Sigmoid colon (tissue), 7 donors: ENCODE measurements around the gene SEC14L5. TPM values are rescaled to one million over a fixed set of nuclear protein-coding genes. Genes with fewer than 3 reads are reported as not detected.

ENCODE experiments used
- DNase-seq: peaks from one replicate; pipeline ENCODE4 v3.0.0-alpha.2; 2019
- H3K27ac ChIP-seq, 4 donors: fragments of 200-600 bp; sonication (generic); one replicate each; pipeline ENCODE4 v1.5.1; 2016 to 2019; ENCODE audit warnings: mild to moderate bottlenecking in 1 of 4
- H3K27me3 ChIP-seq, 3 donors: fragments of 200-600 bp; sonication (generic); one replicate each; pipeline ENCODE4 v1.5.1; 2019; ENCODE audit warnings: mild to moderate bottlenecking in 1 of 3
- H3K36me3 ChIP-seq, 4 donors: fragments of 200-600 bp; sonication (generic); one replicate each; pipeline ENCODE4 v1.5.1; 2016 to 2019
- H3K4me1 ChIP-seq, 4 donors: fragments of 200-600 bp; sonication (generic); one replicate each; pipeline ENCODE4 v1.5.1; 2017 to 2019
- H3K4me3 ChIP-seq, 4 donors: fragments of 200-600 bp; sonication (generic); one replicate each; pipeline ENCODE4 v1.5.1; 2017 to 2019; ENCODE audit warnings: mild to moderate bottlenecking in 2 of 4, moderate library complexity in 1 of 4
- H3K9me3 ChIP-seq, 4 donors: fragments of 200-600 bp in 3 of 4; sonication (generic) in 3 of 4; one replicate each; pipeline versions ENCODE4 v1.5.1 to v1.6.1; 2013 to 2019
- EP300 ChIP-seq, 4 donors: sonication (generic); formaldehyde crosslinking; IDR thresholded peaks; one replicate each; pipeline ENCODE4 v1.6.1; 2017; ENCODE audit warnings: antibody characterized with exemption in 4 of 4
- POLR2A ChIP-seq, 2 donors: fragments of 450-650 bp; IDR thresholded peaks; one replicate each; pipeline ENCODE4 v1.6.1; 2016; ENCODE audit warnings: antibody characterized with exemption in 2 of 2, mild to moderate bottlenecking in 2 of 2, moderate library complexity in 2 of 2
- POLR2AphosphoS5 ChIP-seq, 4 donors: sonication (generic); formaldehyde crosslinking; IDR thresholded peaks; one replicate each; pipeline ENCODE4 v1.6.1; 2017; ENCODE audit warnings: antibody characterized with exemption in 4 of 4
- WGBS, 2 donors: extraction: QIAGEN DNeasy Blood & Tissue Kit; methylation state at CpG; one replicate each; pipeline ENCODE4 v1.1.7; 2013; 5-methylcytosine and 5-hydroxymethylcytosine counted together
- intact Hi-C: fragments of 100-400 bp; cut with DNase I; formaldehyde crosslinking; loops from one replicate; pipeline ENCODE4 v1.15.1; 2023
- polyA plus RNA-seq, 3 donors: library from polyadenylated mRNA; stranded (reverse); fragments of 200-250 nt; gene quantifications; one replicate each; pipeline ENCODE4 v1.2.3, GENCODE V29; 2013
- total RNA-seq, 4 donors: library from RNA; depleted of rRNA; stranded (reverse); fragments of >200 nt; gene quantifications; one replicate each; pipeline ENCODE4 v1.1.0, GENCODE V29; 2016
- TF ChIP-seq, protein P1 (sequence below), 4 experiments: fragments of 450-650 bp in 3 of 4; fragments of 200-600 bp in 1 of 4; IDR thresholded peaks; one replicate each; pipeline ENCODE4 v1.5.1; 2016 to 2019; ENCODE audit warnings: antibody characterized with exemption in 4 of 4, mild to moderate bottlenecking in 3 of 4, moderate library complexity in 2 of 4
- donor health status: healthy with polysubstance abuse.
- donor health status: Bipolar disorder and iron deficiency.
- donor health status: healthy.

SEC14L5 gene
- total and polyA plus RNA-seq, 7 donors, result under 0.01 to 2.5 (median 0.46) TPM

DNA sequence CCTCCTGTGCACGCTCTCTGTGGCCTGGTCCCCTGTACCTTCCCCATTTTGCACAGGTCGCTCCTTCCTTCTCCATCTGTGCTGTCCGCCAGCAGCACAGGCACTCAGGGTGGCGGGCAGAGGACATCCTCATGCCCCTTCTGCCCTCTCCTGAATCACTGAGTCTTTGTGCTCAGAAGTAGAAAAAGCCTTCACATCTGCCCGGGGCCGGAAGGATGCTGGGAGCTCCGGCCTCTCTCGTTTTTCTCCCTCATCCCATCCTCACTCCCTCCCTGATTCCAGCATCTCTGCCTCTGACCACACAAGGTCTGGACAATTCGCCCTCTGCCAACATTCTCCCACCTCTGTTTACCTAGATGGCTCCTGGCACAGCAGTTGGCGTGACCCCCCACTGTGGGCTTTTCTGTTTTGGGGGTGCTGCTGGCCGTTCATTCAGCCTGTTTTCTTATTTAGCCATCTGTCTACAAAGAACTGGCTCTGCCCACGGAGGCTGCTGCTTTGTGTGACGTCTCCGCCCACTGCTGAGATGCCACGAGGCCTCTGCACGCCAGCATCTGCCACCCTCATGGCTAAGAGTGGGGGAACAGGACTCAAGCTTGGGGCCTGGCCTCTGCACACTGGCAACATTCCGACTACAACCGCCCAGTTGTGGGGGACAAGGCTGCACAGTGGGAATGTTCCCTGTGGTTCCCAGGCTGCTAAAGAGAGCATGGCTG is 36.7 kb downstream of the SEC14L5 start:
- intact Hi-C loops, result no loop called here
- peaks cover 0 to 19% (median 5%) of the 10 kb centered on the region in 3 donors for H3K27me3 ChIP-seq
- DNase-seq, result no peak
- no peaks in the 10 kb centered on the region for H3K36me3 ChIP-seq
- H3K9me3 ChIP-seq, result no peaks in the 10 kb centered on the region
- H3K4me1 ChIP-seq, result no peaks in the 10 kb centered on the region
- no peak for TF ChIP-seq POLR2AphosphoS5 (IDR thresholded peaks at IDR 0.05)
- TF ChIP-seq EP300 (IDR thresholded peaks at IDR 0.05), result no peak
- TF ChIP-seq, protein P1, sequence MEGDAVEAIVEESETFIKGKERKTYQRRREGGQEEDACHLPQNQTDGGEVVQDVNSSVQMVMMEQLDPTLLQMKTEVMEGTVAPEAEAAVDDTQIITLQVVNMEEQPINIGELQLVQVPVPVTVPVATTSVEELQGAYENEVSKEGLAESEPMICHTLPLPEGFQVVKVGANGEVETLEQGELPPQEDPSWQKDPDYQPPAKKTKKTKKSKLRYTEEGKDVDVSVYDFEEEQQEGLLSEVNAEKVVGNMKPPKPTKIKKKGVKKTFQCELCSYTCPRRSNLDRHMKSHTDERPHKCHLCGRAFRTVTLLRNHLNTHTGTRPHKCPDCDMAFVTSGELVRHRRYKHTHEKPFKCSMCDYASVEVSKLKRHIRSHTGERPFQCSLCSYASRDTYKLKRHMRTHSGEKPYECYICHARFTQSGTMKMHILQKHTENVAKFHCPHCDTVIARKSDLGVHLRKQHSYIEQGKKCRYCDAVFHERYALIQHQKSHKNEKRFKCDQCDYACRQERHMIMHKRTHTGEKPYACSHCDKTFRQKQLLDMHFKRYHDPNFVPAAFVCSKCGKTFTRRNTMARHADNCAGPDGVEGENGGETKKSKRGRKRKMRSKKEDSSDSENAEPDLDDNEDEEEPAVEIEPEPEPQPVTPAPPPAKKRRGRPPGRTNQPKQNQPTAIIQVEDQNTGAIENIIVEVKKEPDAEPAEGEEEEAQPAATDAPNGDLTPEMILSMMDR (IDR thresholded peaks at IDR 0.05), result no peak
- no peak for TF ChIP-seq POLR2A (IDR thresholded peaks at IDR 0.05)
- no peak overlapping the region for H3K27ac ChIP-seq
- 77 to 79% methylated on average over 17 to 18 of the region's 18 CpGs for WGBS, 2 donors
- H3K4me3 ChIP-seq, result no peak overlapping the region

DNA sequence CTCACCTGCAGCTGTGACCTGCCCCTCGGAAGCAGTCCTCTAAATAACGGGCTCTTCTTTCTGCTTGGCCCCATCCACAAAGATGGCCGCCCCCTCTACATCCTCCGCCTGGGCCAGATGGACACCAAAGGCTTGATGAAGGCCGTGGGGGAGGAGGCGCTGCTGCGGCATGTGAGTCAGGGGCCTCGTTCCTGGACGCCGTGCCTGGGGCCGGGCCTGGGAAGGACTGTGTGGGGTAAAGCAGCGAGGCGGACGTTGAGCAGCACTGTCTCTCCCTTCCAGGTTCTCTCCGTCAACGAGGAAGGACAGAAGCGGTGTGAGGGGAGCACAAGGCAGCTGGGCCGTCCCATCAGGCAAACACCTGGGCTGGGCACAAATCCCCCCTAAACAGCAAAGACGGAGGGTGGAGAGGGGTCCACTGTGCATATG is 42.5 kb downstream of the SEC14L5 start:
- Histone ChIP-seq H3K4me1 (no peaks in the 10 kb centered on the region), H3K4me3 (no peak overlapping the region), H3K27me3 (no peaks in the 10 kb centered on the region), H3K9me3 (no peaks in the 10 kb centered on the region), H3K27ac (no peak overlapping the region), H3K36me3 (no peaks in the 10 kb centered on the region)
- WGBS, 2 donors, result 91 to 94% methylated on average over 19 of the region's 19 CpGs
- TF ChIP-seq POLR2AphosphoS5 (IDR thresholded peaks at IDR 0.05) (no peak), POLR2A (IDR thresholded peaks at IDR 0.05) (no peak), EP300 (IDR thresholded peaks at IDR 0.05) (no peak)
- TF ChIP-seq, protein P1 (IDR thresholded peaks at IDR 0.05), result no peak
- intact Hi-C loops, result no loop called here
- no peak for DNase-seq

DNA sequence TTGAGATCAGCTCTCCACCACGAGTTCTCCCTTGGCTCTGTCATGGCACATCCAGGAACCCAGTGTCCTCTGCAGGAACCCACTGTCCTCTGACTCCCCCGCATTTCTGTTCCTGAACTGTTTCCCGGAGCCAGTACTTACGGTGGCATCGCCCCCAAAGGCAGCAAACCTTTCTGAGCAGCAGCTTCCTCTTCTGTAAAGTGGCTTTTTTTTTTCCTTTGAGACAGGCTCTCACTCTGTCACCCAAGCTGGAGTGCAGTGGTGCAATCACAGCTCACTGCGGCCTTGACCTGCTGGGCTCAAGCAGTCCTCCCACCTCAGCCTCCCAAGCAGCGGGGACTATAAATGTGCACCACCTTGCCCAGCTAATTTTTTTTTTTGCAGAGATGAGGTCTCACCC is 43.4 kb downstream of the SEC14L5 start:
- Histone ChIP-seq H3K4me3 (no peak overlapping the region), H3K27ac (no peak overlapping the region), H3K4me1 (no peaks in the 10 kb centered on the region), H3K36me3 (no peaks in the 10 kb centered on the region), H3K27me3 (no peaks in the 10 kb centered on the region), H3K9me3 (no peaks in the 10 kb centered on the region)
- no peak for TF ChIP-seq POLR2A (IDR thresholded peaks at IDR 0.05)
- TF ChIP-seq, protein P1 (IDR thresholded peaks at IDR 0.05), result no peak
- TF ChIP-seq EP300 (IDR thresholded peaks at IDR 0.05), result no peak
- no peak for TF ChIP-seq POLR2AphosphoS5 (IDR thresholded peaks at IDR 0.05)
- intact Hi-C loops, result no loop called here
- 57 to 83% methylated on average over 7 of the region's 7 CpGs for WGBS, 2 donors
- no peak for DNase-seq

DNA sequence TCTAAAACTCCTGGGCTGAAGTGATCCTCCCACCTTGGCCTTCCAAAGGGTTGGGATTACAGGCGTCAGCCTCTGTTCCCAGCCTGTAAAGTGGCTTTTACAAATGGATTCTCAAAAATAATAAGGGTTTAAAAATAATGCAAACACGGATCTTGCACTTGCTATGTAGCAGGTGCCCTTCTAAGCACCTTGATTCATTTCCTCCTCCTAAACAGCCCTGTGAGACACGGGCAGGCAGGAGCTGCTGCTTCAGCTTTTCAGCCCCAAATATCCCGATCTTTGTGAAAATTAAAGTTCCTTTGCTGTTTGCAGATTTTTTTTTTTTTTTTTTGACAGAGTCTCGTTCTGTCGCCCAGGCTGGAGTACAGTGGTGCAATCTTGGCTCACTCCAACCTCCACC is 43.9 kb downstream of the SEC14L5 start:
- TF ChIP-seq POLR2AphosphoS5 (IDR thresholded peaks at IDR 0.05) (no peak), POLR2A (IDR thresholded peaks at IDR 0.05) (no peak), EP300 (IDR thresholded peaks at IDR 0.05) (no peak)
- TF ChIP-seq, protein P1 (IDR thresholded peaks at IDR 0.05), result no peak
- Histone ChIP-seq H3K4me3 (no peak overlapping the region), H3K27ac (no peak overlapping the region), H3K9me3 (no peaks in the 10 kb centered on the region), H3K27me3 (no peaks in the 10 kb centered on the region), H3K36me3 (no peaks in the 10 kb centered on the region), H3K4me1 (no peaks in the 10 kb centered on the region)
- no peak for DNase-seq
- 78 to 80% methylated on average over 6 of the region's 6 CpGs for WGBS, 2 donors
- intact Hi-C loops, result no loop called here
